ENCODE results near the gene CCNC. TPM values are rescaled to one million over a fixed set of nuclear protein-coding genes. Genes with fewer than 3 reads are reported as not detected.

CCNC gene
- total RNA-seq, 1 experiment from 2014 or later: 43.4 TPM

DNA sequence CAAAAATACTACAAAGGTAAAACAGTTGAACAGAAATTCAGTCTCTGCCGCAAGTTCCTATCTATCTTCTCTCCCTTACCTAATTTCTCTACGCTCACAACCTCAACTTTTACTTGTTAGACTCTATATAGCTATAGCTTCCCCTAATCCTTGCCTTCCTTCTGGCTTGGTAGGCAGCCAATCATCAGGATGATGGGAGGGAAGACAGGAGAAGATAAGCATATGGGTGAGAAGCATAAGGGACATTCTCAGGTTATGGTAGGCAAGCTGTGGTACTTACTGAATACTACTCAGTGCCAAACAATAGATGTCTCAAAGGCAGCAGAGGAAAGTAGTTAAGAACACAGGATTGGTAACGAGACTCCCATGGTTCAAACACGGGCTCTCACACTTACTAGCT is 7.8 kb downstream of the CCNC start:
- H3K27ac ChIP-seq (ENCODE audit: low read length): no peak overlapping the region
- H3K36me3 ChIP-seq (ENCODE audit: control insufficient read depth, insufficient read depth, low read length): peaks cover 15% of the 10 kb centered on the region; the same call in 1 of the 2 replicates
- H3K4me1 ChIP-seq (ENCODE audit: control insufficient read depth, insufficient read depth, low read length): no peaks in the 10 kb centered on the region; the same call in 1 of the 2 replicates
- BruUV-seq (replicated peaks): no TSS peak
- no peaks in the 10 kb centered on the region for H3K27me3 ChIP-seq (ENCODE audit: control insufficient read depth, insufficient read depth, low read length)
- TF ChIP-seq, protein P1, sequence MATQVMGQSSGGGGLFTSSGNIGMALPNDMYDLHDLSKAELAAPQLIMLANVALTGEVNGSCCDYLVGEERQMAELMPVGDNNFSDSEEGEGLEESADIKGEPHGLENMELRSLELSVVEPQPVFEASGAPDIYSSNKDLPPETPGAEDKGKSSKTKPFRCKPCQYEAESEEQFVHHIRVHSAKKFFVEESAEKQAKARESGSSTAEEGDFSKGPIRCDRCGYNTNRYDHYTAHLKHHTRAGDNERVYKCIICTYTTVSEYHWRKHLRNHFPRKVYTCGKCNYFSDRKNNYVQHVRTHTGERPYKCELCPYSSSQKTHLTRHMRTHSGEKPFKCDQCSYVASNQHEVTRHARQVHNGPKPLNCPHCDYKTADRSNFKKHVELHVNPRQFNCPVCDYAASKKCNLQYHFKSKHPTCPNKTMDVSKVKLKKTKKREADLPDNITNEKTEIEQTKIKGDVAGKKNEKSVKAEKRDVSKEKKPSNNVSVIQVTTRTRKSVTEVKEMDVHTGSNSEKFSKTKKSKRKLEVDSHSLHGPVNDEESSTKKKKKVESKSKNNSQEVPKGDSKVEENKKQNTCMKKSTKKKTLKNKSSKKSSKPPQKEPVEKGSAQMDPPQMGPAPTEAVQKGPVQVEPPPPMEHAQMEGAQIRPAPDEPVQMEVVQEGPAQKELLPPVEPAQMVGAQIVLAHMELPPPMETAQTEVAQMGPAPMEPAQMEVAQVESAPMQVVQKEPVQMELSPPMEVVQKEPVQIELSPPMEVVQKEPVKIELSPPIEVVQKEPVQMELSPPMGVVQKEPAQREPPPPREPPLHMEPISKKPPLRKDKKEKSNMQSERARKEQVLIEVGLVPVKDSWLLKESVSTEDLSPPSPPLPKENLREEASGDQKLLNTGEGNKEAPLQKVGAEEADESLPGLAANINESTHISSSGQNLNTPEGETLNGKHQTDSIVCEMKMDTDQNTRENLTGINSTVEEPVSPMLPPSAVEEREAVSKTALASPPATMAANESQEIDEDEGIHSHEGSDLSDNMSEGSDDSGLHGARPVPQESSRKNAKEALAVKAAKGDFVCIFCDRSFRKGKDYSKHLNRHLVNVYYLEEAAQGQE (IDR thresholded peaks at IDR 0.05; ENCODE audit: insufficient read depth in 1 of 2, low read depth in 2 of 2, low read length in 1 of 2): no peak
- no peak for TF ChIP-seq SIN3A (IDR thresholded peaks at IDR 0.05; ENCODE audit: borderline replicate concordance, insufficient read depth, low read depth, low read length)
- no peak for TF ChIP-seq TCF7L2 (IDR thresholded peaks at IDR 0.05; ENCODE audit: low read depth, low read length)
- TF ChIP-seq, protein P2, sequence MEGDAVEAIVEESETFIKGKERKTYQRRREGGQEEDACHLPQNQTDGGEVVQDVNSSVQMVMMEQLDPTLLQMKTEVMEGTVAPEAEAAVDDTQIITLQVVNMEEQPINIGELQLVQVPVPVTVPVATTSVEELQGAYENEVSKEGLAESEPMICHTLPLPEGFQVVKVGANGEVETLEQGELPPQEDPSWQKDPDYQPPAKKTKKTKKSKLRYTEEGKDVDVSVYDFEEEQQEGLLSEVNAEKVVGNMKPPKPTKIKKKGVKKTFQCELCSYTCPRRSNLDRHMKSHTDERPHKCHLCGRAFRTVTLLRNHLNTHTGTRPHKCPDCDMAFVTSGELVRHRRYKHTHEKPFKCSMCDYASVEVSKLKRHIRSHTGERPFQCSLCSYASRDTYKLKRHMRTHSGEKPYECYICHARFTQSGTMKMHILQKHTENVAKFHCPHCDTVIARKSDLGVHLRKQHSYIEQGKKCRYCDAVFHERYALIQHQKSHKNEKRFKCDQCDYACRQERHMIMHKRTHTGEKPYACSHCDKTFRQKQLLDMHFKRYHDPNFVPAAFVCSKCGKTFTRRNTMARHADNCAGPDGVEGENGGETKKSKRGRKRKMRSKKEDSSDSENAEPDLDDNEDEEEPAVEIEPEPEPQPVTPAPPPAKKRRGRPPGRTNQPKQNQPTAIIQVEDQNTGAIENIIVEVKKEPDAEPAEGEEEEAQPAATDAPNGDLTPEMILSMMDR (IDR thresholded peaks at IDR 0.05): no peak
- TF ChIP-seq POLR2AphosphoS5 (IDR thresholded peaks at IDR 0.05; ENCODE audit: low read depth, low read length): no peak
- no peak overlapping the region for H3K4me3 ChIP-seq (ENCODE audit: low read depth in 2 of 2, low read length in 2 of 2)
- no peak for DNase-seq (ENCODE audit: low read depth, low spot score)
- intact Hi-C loops (cut with micrococcal nuclease; ENCODE audit: unreplicated experiment): no loop called here
- ATAC-seq: 0 out of 2 replicates have a peak, but pooled peaks have one; percentile 45
- H3K9me3 ChIP-seq (ENCODE audit: control insufficient read depth, insufficient read depth, low read depth, low read length): no peaks in the 10 kb centered on the region
- in situ Hi-C loops (cut with HindIII; ENCODE audit: low pct_unique_long_range_greater_than_20kb, low sequenced_read_pairs): no loop called here
- POLR2A ChIA-PET: no interaction called here
- CTCF ChIA-PET: no interaction called here

DNA sequence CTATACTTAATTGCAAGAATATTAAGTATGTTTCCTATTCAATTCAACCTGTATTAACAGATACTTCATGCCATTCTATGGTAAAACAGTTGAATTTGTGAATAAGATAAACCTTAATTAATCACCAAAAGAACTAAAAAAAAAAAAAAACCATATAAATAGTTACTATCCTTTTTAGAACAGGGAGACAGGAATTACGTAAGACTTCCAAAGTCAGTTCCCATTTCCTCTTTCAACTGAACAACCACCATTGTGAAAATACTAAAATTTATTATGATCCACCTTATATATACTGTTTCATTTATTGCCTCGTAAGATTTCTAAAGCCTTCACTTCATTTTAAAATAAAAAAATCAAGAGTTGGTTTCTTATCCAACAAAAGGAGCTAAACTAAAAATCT is 9.4 kb downstream of the CCNC start:
- Histone ChIP-seq H3K27ac (ENCODE audit: low read length) (no peak overlapping the region), H3K9me3 (ENCODE audit: control insufficient read depth, insufficient read depth, low read depth, low read length) (no peaks in the 10 kb centered on the region), H3K4me3 (ENCODE audit: low read depth in 2 of 2, low read length in 2 of 2) (no peak overlapping the region), H3K36me3 (ENCODE audit: control insufficient read depth, insufficient read depth, low read length) (peaks cover 15% of the 10 kb centered on the region), H3K4me1 (ENCODE audit: control insufficient read depth, insufficient read depth, low read length) (no peaks in the 10 kb centered on the region; the same call in 1 of the 2 replicates), H3K27me3 (ENCODE audit: control insufficient read depth, insufficient read depth, low read length) (no peaks in the 10 kb centered on the region)
- CTCF ChIA-PET: interaction anchor here (0.7 kb wide), 1 partner anchor 129 kb away, joined by 4 read pairs; no protein-coding TSS in a partner anchor
- no TSS peak for BruUV-seq (replicated peaks)
- intact Hi-C loops (cut with micrococcal nuclease; ENCODE audit: unreplicated experiment) (no loop called here), in situ Hi-C loops (cut with HindIII; ENCODE audit: low pct_unique_long_range_greater_than_20kb, low sequenced_read_pairs) (no loop called here)
- POLR2A ChIA-PET: no interaction called here
- DNase-seq (ENCODE audit: low read depth, low spot score) (no peak), ATAC-seq (no peak)
- no peak for TF ChIP-seq SIN3A (IDR thresholded peaks at IDR 0.05; ENCODE audit: borderline replicate concordance, insufficient read depth, low read depth, low read length)
- TF ChIP-seq, protein P1 (IDR thresholded peaks at IDR 0.05; ENCODE audit: insufficient read depth in 1 of 2, low read depth in 2 of 2, low read length in 1 of 2): no peak
- TF ChIP-seq POLR2AphosphoS5 (IDR thresholded peaks at IDR 0.05; ENCODE audit: low read depth, low read length): no peak
- no peak for TF ChIP-seq TCF7L2 (IDR thresholded peaks at IDR 0.05; ENCODE audit: low read depth, low read length)
- TF ChIP-seq, protein P2 (IDR thresholded peaks at IDR 0.05): no peak

Data from Panc1 (cell line).